ENCODE data around the gene ARRB1. TPM values are rescaled to one million over a fixed set of nuclear protein-coding genes. Genes with fewer than 3 reads are reported as not detected.

ARRB1 gene
- polyA plus RNA-seq, 1 of the 3 experiments (the other 2 are of a cell fraction) = 7.0 TPM

- ChIA-PET CTCF (interaction anchor here (0.9 to 5.9 kb wide), 5 partner anchors 10 to 77 kb away, joined by 3 to 30 read pairs (median 4); no protein-coding TSS in a partner anchor), POLR2A (no interaction called here)
- Histone ChIP-seq H3F3A (replicated peaks; ENCODE audit: insufficient read depth) (no peaks in the 10 kb centered on the region), H3K9ac (no peak overlapping the region), H3K4me2 (no peak overlapping the region), H3K4me1 (ENCODE audit: control insufficient read depth in 1 of 2, insufficient read depth in 2 of 2, low read depth in 1 of 2, low read length in 1 of 2) (peaks cover 0 to 34% of the 10 kb centered on the region in 2 experiments; a peak in 2 of 4 replicates), H3K9me3 (no peaks in the 10 kb centered on the region), H3K79me2 (ENCODE audit: insufficient read depth) (no peaks in the 10 kb centered on the region), H2AFZ (ENCODE audit: low read depth) (no peak overlapping the region), H3K27ac (ENCODE audit: low read depth in 2 of 2, low read length in 1 of 2) (no peak overlapping the region), H3K27me3 (ENCODE audit: insufficient read depth) (no peaks in the 10 kb centered on the region), H4K20me1 (ENCODE audit: insufficient read depth) (no peaks in the 10 kb centered on the region), H3K9me2 (no peaks in the 10 kb centered on the region), H3K4me3 (ENCODE audit: low read depth in 2 of 2, low read length in 1 of 2) (no peak overlapping the region), H3K36me3 (replicated peaks in 1 of 2; ENCODE audit: control insufficient read depth in 1 of 2, insufficient read depth in 2 of 2, low read length in 1 of 2) (no peaks in the 10 kb centered on the region)
- TF ChIP-seq JUND (IDR thresholded peaks at IDR 0.05) (no peak), NFIC (IDR thresholded peaks at IDR 0.05; ENCODE audit: borderline replicate concordance) (no peak), TCF12 (IDR thresholded peaks at IDR 0.05) (no peak), POLR2AphosphoS5 (IDR thresholded peaks at IDR 0.05; ENCODE audit: low read depth, low read length) (no peak), RFX5 (IDR thresholded peaks at IDR 0.05; ENCODE audit: low read length) (no peak), TAF1 (IDR thresholded peaks at IDR 0.05; ENCODE audit: borderline replicate concordance, low read depth, low read length) (no peak), REST (IDR thresholded peaks at IDR 0.05; ENCODE audit: low read depth, low read length) (no peak), EZH2phosphoT487 (IDR thresholded peaks at IDR 0.05; ENCODE audit: borderline replicate concordance, low read depth) (no peak), GATA2 (CRISPR knock-in tag; IDR thresholded peaks at IDR 0.05) (no peak), EP300 (IDR thresholded peaks at IDR 0.05; ENCODE audit: borderline replicate concordance in 1 of 2, low read depth in 1 of 2, low read length in 1 of 2) (no peak), TEAD4 (IDR thresholded peaks at IDR 0.05; ENCODE audit: borderline replicate concordance, insufficient read depth) (no peak), RXRA (IDR thresholded peaks at IDR 0.05; ENCODE audit: borderline replicate concordance, low read depth) (no peak), IRF3 (IDR thresholded peaks at IDR 0.05; ENCODE audit: low read depth, low read length) (no peak), CTCF (IDR thresholded peaks at IDR 0.05) (no peak), ZBTB33 (IDR thresholded peaks at IDR 0.05; ENCODE audit: borderline replicate concordance, low read depth) (no peak)
- 69% methylated on average over 3 of the region's 3 CpGs for WGBS (ENCODE audit: low lambda C conversion rate)
- no peak for DNase-seq
Observed at GRCh38 chr11:75307058-75307457, 44.4 kb downstream of the ARRB1 start.

All from SK-N-SH (cell line).